PC-3 (cell line): Measurements from ENCODE around the gene HDAC10. TPM values are rescaled to one million over a fixed set of nuclear protein-coding genes. Genes with fewer than 3 reads are reported as not detected.

Experiments used
- ATAC-seq: fragments of 200-7000 bp; cut with Tn5 transposase; 2 replicates; pipeline ENCODE4 v1.9.1; 2020; ENCODE audit warnings: mild to moderate bottlenecking, moderate library complexity
- BruUV-seq: library from RNA; stranded (reverse); fragments of 400-500 nt; replicated peaks from 2 replicates; lab custom pipeline; 2021; lab: Mats Ljungman, UMichigan
- CTCF ChIA-PET: fragments of 300-600 bp; sonication (Branson Sonifier 250); formaldehyde crosslinking; loops from one replicate; lab custom pipeline; 2022; ENCODE audit warnings: antibody characterized with exemption; lab: Charles Lee
- POLR2A ChIA-PET: fragments of 300-600 bp; sonication (Branson Sonifier 250); formaldehyde crosslinking; loops from one replicate; lab custom pipeline; 2022; ENCODE audit warnings: antibody characterized with exemption; ENCODE audit not compliant: unreplicated experiment; lab: Charles Lee
- DNase-seq: peaks from one replicate; pipeline ENCODE4 v3.0.0-alpha.2; 2015
- H2AFZ ChIP-seq: fragments of 300-600 bp; sonication (generic); 2 replicates; pipeline ENCODE4 v1.6.0; 2016; ENCODE audit warnings: antibody characterized with exemption, low read length
- H3F3A ChIP-seq: fragments of 300-600 bp; sonication (generic); one replicate; pipeline ENCODE4 v1.6.0; 2017; ENCODE audit warnings: antibody characterized with exemption, low read length, control low read depth, mild to moderate bottlenecking; ENCODE audit not compliant: unreplicated experiment
- H3K27ac ChIP-seq: fragments of 300-600 bp; sonication (generic); 2 replicates; pipeline ENCODE4 v1.5.1; 2016; ENCODE audit warnings: mild to moderate bottlenecking, low read length
- H3K27me3 ChIP-seq: fragments of 300-600 bp; sonication (generic); 2 replicates; pipeline ENCODE4 v1.6.1; 2016; ENCODE audit warnings: low read length, mixed read lengths
- H3K36me3 ChIP-seq: fragments of 300-600 bp; sonication (generic); 2 replicates; pipeline ENCODE4 v1.6.1; 2016; ENCODE audit warnings: low read depth, mixed run types, low read length, mixed read lengths
- H3K4me1 ChIP-seq: fragments of 300-600 bp; sonication (generic); 2 replicates; pipeline ENCODE4 v1.5.1; 2016; ENCODE audit warnings: low read length; ENCODE audit not compliant: insufficient read depth
- H3K4me2 ChIP-seq: fragments of 300-600 bp; sonication (generic); 2 replicates; pipeline ENCODE4 v1.6.0; 2016; ENCODE audit warnings: low read length
- H3K4me3 ChIP-seq: fragments of 300-600 bp; sonication (generic); 2 replicates; pipeline ENCODE4 v1.5.1; 2016; ENCODE audit warnings: mild to moderate bottlenecking, low read length, mixed read lengths
- H3K79me2 ChIP-seq: fragments of 300-600 bp; sonication (generic); 2 replicates; pipeline ENCODE4 v1.6.1; 2017; ENCODE audit warnings: low read length, mixed read lengths
- H3K9ac ChIP-seq: fragments of 300-600 bp; sonication (generic); 2 replicates; pipeline ENCODE4 v1.6.0; 2016; ENCODE audit warnings: mild to moderate bottlenecking, low read length
- H3K9me2 ChIP-seq: fragments of 300-600 bp; sonication (generic); replicated peaks from 2 replicates; pipeline ENCODE4 v1.6.1; 2016; ENCODE audit warnings: mixed run types, low read length, mixed read lengths
- H3K9me3 ChIP-seq: fragments of 300-600 bp; sonication (generic); 2 replicates; pipeline ENCODE4 v1.6.1; 2016; ENCODE audit warnings: low read length, mixed read lengths
- H4K20me1 ChIP-seq: fragments of 300-600 bp; sonication (generic); 2 replicates; pipeline ENCODE4 v1.6.1; 2016; ENCODE audit warnings: low read length, mixed read lengths
- CTCF ChIP-seq: fragments of 300-600 bp; sonication (generic); conservative IDR thresholded peaks from 2 replicates; pipeline ENCODE4 v1.5.1; 2017; ENCODE audit warnings: antibody characterized with exemption, low read depth, mild to moderate bottlenecking, low read length
- EZH2 ChIP-seq: fragments of 300-600 bp; sonication (generic); IDR thresholded peaks from one replicate; pipeline ENCODE4 v1.6.1; 2017; ENCODE audit warnings: antibody characterized with exemption, mild to moderate bottlenecking, low read length; ENCODE audit not compliant: unreplicated experiment
- EZH2phosphoT487 ChIP-seq: fragments of 300-600 bp; sonication (generic); IDR thresholded peaks from 2 replicates; pipeline ENCODE4 v1.6.1; 2018; ENCODE audit warnings: mild to moderate bottlenecking, antibody characterized with exemption, low read length, borderline replicate concordance
- intact Hi-C: fragments of 100-400 bp; cut with micrococcal nuclease; formaldehyde crosslinking; loops from 2 replicates; pipeline ENCODE4 v1.9.0; 2023
- total RNA-seq: library from RNA; depleted of rRNA; stranded (reverse); fragments of >200 nt; gene quantifications from 2 replicates; pipeline ENCODE4 v1.2.3, GENCODE V29; 2014

Gene HDAC10
- total RNA-seq, 1 experiment from 2014 or later = 25.8 TPM

DNA sequence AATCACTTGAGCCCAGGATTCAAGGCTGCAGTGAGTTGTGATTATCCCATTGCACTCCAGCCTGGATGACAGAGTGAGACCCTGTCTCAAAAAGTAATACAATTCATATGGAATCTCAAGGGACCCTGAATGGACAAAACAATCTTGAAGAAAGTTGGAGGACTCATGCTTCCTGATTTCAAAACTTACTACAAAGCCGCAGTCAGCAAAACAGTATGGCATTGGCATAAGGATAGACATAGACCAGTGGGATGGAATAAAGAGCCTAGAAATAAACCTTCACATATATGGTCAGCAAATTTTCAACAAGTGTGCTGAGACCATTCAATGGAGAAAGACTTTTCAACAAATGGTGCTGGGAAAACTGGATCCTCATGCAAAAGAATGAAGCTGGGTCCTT lies 47.8 kb downstream of the HDAC10 start:
- CTCF ChIA-PET = no interaction called here
- no peaks in the 10 kb centered on the region for H4K20me1 ChIP-seq

GRCh38 chr22:50202130-50202666 lies 48.9 kb downstream of the HDAC10 start:
- Histone ChIP-seq H3K9ac (peak overlapping the region; percentile 73), H3K9me3 (no peaks in the 10 kb centered on the region), H3F3A (no peaks in the 10 kb centered on the region), H3K4me2 (peak overlapping the region; percentile 97), H3K4me3 (peak overlapping the region; percentile 89), H3K79me2 (peaks cover 25% of the 10 kb centered on the region), H3K27me3 (no peaks in the 10 kb centered on the region), H4K20me1 (no peaks in the 10 kb centered on the region), H3K4me1 (peaks cover 3% of the 10 kb centered on the region), H3K9me2 (no peaks in the 10 kb centered on the region), H3K27ac (no peak overlapping the region), H2AFZ (no peak overlapping the region), H3K36me3 (no peaks in the 10 kb centered on the region)
- no peak for TF ChIP-seq EZH2
- no peak for ATAC-seq
- intact Hi-C loops = no loop called here
- no TSS peak for BruUV-seq
- no peak for DNase-seq
- POLR2A ChIA-PET = no interaction called here
- CTCF ChIA-PET = no interaction called here

More for the DNA sequence above, 47.8 kb downstream of the HDAC10 start:
- TF ChIP-seq EZH2 (no peak), EZH2phosphoT487 (no peak), CTCF (no peak)
- ATAC-seq = no peak
- Histone ChIP-seq H3F3A (no peaks in the 10 kb centered on the region), H3K27ac (no peak overlapping the region), H3K9ac (no peak overlapping the region), H3K36me3 (no peaks in the 10 kb centered on the region), H3K79me2 (peaks cover 25% of the 10 kb centered on the region), H3K27me3 (no peaks in the 10 kb centered on the region), H3K9me3 (no peaks in the 10 kb centered on the region), H3K9me2 (no peaks in the 10 kb centered on the region), H2AFZ (no peak overlapping the region), H3K4me3 (no peak overlapping the region), H3K4me1 (peaks cover 3% of the 10 kb centered on the region), H3K4me2 (no peak overlapping the region)
- intact Hi-C loops = no loop called here
- no TSS peak for BruUV-seq
- DNase-seq = no peak
- POLR2A ChIA-PET = no interaction called here

DNA sequence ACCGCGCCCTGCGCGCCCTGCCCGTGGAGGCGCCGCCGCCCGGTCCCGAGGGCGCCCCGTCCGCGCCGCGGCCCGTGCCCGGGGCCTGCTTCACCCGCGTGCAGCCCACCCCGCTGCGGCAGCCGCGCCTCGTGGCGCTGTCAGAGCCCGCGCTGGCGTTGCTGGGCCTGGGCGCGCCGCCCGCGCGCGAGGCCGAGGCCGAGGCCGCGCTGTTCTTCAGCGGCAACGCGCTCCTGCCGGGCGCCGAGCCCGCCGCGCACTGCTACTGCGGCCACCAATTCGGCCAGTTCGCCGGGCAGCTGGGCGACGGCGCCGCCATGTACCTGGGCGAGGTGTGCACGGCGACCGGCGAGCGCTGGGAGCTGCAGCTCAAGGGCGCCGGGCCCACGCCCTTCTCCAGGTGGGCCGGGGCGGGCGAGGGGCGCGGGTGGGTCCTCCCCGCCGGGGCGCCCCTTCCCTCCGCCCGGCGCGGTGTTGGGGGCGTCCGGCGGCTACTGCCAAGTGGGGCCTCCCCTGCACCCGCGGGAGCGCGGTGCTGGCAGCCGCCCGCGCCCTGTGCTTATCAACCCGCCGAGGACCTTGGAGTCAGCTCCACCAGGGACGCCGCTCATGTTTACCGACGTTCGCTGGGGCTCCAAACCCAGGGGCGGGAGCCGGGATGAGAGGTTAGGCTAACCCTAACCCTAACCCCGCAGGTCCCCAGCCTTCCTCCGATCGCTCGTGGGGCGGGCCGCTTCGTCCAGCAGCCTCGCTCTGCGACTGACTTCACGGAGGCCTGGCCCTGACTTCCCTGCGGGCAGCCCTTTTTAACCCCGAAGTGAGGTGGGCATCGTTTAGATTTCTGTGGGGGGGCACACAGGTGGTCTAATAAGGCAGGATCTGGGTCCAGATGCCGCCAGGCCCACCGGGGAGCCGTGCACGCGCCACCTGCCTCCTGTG lies 49.6 kb downstream of the HDAC10 start:
- TF ChIP-seq EZH2phosphoT487 (no peak), EZH2 (no peak), CTCF (no peak)
- no TSS peak for BruUV-seq
- Histone ChIP-seq H3K36me3 (no peaks in the 10 kb centered on the region), H3K9me2 (no peaks in the 10 kb centered on the region), H3K9ac (peak overlapping the region; percentile 73), H3K4me2 (peak overlapping the region; percentile 97), H3K4me3 (peak overlapping the region; percentile 89), H3K9me3 (no peaks in the 10 kb centered on the region), H3F3A (no peaks in the 10 kb centered on the region), H3K79me2 (peaks cover 25% of the 10 kb centered on the region), H3K27ac (no peak overlapping the region), H2AFZ (peak overlapping the region; percentile 10; the same call in 1 of the 2 replicates), H3K27me3 (no peaks in the 10 kb centered on the region), H3K4me1 (peaks cover 3% of the 10 kb centered on the region), H4K20me1 (no peaks in the 10 kb centered on the region)
- intact Hi-C loops = no loop called here
- peak; percentile 25 for ATAC-seq
- POLR2A ChIA-PET = no interaction called here
- DNase-seq = no peak
- CTCF ChIA-PET = no interaction called here
